Colonic mucosa (tissue), 4 donors: ENCODE data around the gene FBXO8. TPM values are rescaled to one million over a fixed set of nuclear protein-coding genes. Genes with fewer than 3 reads are reported as not detected.

Source experiments
- DNase-seq: peaks from one replicate; pipeline ENCODE4 v3.0.0-alpha.2; 2020
- H3K27ac ChIP-seq: fragments of 200-600 bp; one replicate; pipeline ENCODE4 v1.8.0; 2021
- H3K27me3 ChIP-seq: fragments of 200-600 bp; one replicate; pipeline ENCODE4 v1.8.0; 2021
- H3K36me3 ChIP-seq: fragments of 200-600 bp; one replicate; pipeline ENCODE4 v1.8.0; 2021
- H3K4me1 ChIP-seq: fragments of 200-600 bp; one replicate; pipeline ENCODE4 v1.8.0; 2021; ENCODE audit warnings: mild to moderate bottlenecking
- H3K4me3 ChIP-seq: fragments of 200-600 bp; one replicate; pipeline ENCODE4 v1.8.0; 2021
- H3K9ac ChIP-seq, 2 donors: one replicate each; pipeline ENCODE4 v1.7.0; 2013; ENCODE audit warnings: control low read depth in 2 of 2, low read depth in 2 of 2, low read length in 2 of 2
- H3K9me3 ChIP-seq: fragments of 200-600 bp; one replicate; pipeline ENCODE4 v1.8.0; 2021
- CTCF ChIP-seq: fragments of 200-600 bp; IDR thresholded peaks from one replicate; pipeline ENCODE4 v1.8.0; 2022; ENCODE audit warnings: antibody characterized with exemption, mild to moderate bottlenecking
- intact Hi-C: fragments of 100-400 bp; cut with DNase I; formaldehyde crosslinking; loops from one replicate; pipeline ENCODE4 v1.14.1; 2022
- total RNA-seq, 2 donors: library from RNA; stranded (reverse); fragmentation: NEBNext Ultra II Directional in 1 of 2; extraction: Animal tissue kit (Norgen Biotek cat#: 25700) in 1 of 2; gene quantifications; one replicate each; pipeline ENCODE4 v1.2.1, GENCODE V29; 2021
- donor health status: healthy.
- donor health status: DM: no; HTN: no; CAD: no.
- donor health status: DM: no; HTN: no; CAD: no.

Gene FBXO8
- total RNA-seq, 2 donors from 2014 or later, result 22.2 to 35.1 TPM

DNA sequence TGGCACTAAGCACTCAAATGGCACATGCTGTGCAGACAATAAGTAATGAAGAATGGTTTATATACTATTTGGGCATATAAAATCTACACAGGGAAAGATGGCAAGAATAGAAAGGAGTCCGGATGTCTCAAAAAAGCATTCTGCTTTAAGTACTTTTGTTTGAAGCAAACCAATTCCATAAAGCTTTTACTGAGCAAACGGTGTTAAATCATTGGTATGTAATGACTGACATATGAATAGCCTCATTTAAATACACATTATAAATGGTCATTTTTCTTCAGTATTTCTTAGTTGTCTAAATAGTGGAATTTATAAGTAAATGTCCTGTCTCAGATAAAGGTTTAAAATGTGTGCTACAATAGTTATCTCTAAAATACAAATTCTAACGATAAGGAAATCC, 6.0 kb downstream of the FBXO8 start:
- intact Hi-C loops, result no loop called here
- no peaks in the 10 kb centered on the region for H3K36me3 ChIP-seq
- DNase-seq, result no peak
- no peak overlapping the region for H3K9ac ChIP-seq
- H3K27me3 ChIP-seq, result no peaks in the 10 kb centered on the region
- no peaks in the 10 kb centered on the region for H3K9me3 ChIP-seq
- no peaks in the 10 kb centered on the region for H3K4me1 ChIP-seq
- no peak for TF ChIP-seq CTCF
- no peak overlapping the region for H3K4me3 ChIP-seq
- H3K27ac ChIP-seq, result no peak overlapping the region

DNA sequence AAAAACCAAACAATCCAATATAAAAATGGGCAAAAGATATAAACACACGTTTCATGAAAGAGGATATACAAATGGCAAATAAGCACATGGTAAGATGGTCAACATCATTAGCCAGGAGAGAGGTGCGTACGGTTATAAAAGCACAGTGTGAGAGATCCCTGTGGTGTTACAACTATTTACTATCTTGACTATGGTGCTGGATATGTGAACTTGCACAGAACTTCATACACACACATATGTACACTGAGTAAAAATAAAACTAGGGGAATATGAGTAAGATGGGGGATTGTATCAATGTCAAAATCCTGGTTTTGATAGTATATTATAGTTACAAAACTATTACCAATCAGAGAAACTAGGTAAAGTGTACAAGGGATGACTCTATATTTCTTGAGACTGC, 8.4 kb downstream of the FBXO8 start:
- Histone ChIP-seq H3K27me3 (no peaks in the 10 kb centered on the region), H3K36me3 (no peaks in the 10 kb centered on the region), H3K4me1 (no peaks in the 10 kb centered on the region), H3K9me3 (no peaks in the 10 kb centered on the region), H3K9ac (no peak overlapping the region), H3K27ac (no peak overlapping the region), H3K4me3 (no peak overlapping the region)
- intact Hi-C loops, result no loop called here
- no peak for DNase-seq
- no peak for TF ChIP-seq CTCF

GRCh38 chr4:174274436-174274835, 9.0 kb downstream of the FBXO8 start:
- Histone ChIP-seq H3K36me3 (no peaks in the 10 kb centered on the region), H3K27me3 (no peaks in the 10 kb centered on the region), H3K27ac (no peak overlapping the region), H3K4me1 (no peaks in the 10 kb centered on the region), H3K9me3 (no peaks in the 10 kb centered on the region), H3K4me3 (no peak overlapping the region), H3K9ac (no peak overlapping the region)
- no peak for TF ChIP-seq CTCF
- intact Hi-C loops, result no loop called here
- no peak for DNase-seq

GRCh38 chr4:174273930-174274329, 9.5 kb downstream of the FBXO8 start:
- no peaks in the 10 kb centered on the region for H3K27me3 ChIP-seq
- intact Hi-C loops, result no loop called here
- no peaks in the 10 kb centered on the region for H3K9me3 ChIP-seq
- DNase-seq, result no peak
- no peak overlapping the region for H3K4me3 ChIP-seq
- H3K36me3 ChIP-seq, result no peaks in the 10 kb centered on the region
- TF ChIP-seq CTCF, result no peak
- no peak overlapping the region for H3K27ac ChIP-seq
- no peak overlapping the region for H3K9ac ChIP-seq
- H3K4me1 ChIP-seq, result no peaks in the 10 kb centered on the region

- intact Hi-C loops, result no loop called here
- Histone ChIP-seq H3K36me3 (no peaks in the 10 kb centered on the region), H3K9ac (no peak overlapping the region), H3K27me3 (no peaks in the 10 kb centered on the region), H3K27ac (no peak overlapping the region), H3K4me3 (no peak overlapping the region), H3K9me3 (no peaks in the 10 kb centered on the region), H3K4me1 (no peaks in the 10 kb centered on the region)
- no peak for DNase-seq
- no peak for TF ChIP-seq CTCF
These were observed 17.1 kb downstream of the FBXO8 start for GRCh38 chr4:174266416-174266815.

GRCh38 chr4:174265916-174266315, 17.6 kb downstream of the FBXO8 start:
- no peak overlapping the region for H3K4me3 ChIP-seq
- TF ChIP-seq CTCF, result no peak
- H3K27me3 ChIP-seq, result no peaks in the 10 kb centered on the region
- H3K9me3 ChIP-seq, result no peaks in the 10 kb centered on the region
- no peaks in the 10 kb centered on the region for H3K4me1 ChIP-seq
- intact Hi-C loops, result no loop called here
- DNase-seq, result no peak
- no peaks in the 10 kb centered on the region for H3K36me3 ChIP-seq
- H3K9ac ChIP-seq, result no peak overlapping the region
- H3K27ac ChIP-seq, result no peak overlapping the region
